ENCODE results near the gene DPYSL3.

- TF ChIP-seq, protein P1, sequence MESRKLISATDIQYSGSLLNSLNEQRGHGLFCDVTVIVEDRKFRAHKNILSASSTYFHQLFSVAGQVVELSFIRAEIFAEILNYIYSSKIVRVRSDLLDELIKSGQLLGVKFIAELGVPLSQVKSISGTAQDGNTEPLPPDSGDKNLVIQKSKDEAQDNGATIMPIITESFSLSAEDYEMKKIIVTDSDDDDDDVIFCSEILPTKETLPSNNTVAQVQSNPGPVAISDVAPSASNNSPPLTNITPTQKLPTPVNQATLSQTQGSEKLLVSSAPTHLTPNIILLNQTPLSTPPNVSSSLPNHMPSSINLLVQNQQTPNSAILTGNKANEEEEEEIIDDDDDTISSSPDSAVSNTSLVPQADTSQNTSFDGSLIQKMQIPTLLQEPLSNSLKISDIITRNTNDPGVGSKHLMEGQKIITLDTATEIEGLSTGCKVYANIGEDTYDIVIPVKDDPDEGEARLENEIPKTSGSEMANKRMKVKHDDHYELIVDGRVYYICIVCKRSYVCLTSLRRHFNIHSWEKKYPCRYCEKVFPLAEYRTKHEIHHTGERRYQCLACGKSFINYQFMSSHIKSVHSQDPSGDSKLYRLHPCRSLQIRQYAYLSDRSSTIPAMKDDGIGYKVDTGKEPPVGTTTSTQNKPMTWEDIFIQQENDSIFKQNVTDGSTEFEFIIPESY (IDR thresholded peaks at IDR 0.05) = no peak
- no peak for TF ChIP-seq FOXA2 (IDR thresholded peaks at IDR 0.05)
- no peak for TF ChIP-seq ATF3 (IDR thresholded peaks at IDR 0.05)
- TF ChIP-seq, protein P2, sequence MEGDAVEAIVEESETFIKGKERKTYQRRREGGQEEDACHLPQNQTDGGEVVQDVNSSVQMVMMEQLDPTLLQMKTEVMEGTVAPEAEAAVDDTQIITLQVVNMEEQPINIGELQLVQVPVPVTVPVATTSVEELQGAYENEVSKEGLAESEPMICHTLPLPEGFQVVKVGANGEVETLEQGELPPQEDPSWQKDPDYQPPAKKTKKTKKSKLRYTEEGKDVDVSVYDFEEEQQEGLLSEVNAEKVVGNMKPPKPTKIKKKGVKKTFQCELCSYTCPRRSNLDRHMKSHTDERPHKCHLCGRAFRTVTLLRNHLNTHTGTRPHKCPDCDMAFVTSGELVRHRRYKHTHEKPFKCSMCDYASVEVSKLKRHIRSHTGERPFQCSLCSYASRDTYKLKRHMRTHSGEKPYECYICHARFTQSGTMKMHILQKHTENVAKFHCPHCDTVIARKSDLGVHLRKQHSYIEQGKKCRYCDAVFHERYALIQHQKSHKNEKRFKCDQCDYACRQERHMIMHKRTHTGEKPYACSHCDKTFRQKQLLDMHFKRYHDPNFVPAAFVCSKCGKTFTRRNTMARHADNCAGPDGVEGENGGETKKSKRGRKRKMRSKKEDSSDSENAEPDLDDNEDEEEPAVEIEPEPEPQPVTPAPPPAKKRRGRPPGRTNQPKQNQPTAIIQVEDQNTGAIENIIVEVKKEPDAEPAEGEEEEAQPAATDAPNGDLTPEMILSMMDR (IDR thresholded peaks at IDR 0.05; ENCODE audit: low read depth, low read length, missing input control) = peak; percentile 47
- no peak for TF ChIP-seq YY1 (IDR thresholded peaks at IDR 0.05)
- TF ChIP-seq SP1 (IDR thresholded peaks at IDR 0.05) = no peak
- TF ChIP-seq RAD21 (IDR thresholded peaks at IDR 0.05) = peak; percentile 64 to 84
- TF ChIP-seq GABPA (IDR thresholded peaks at IDR 0.05 in 1 of 2, conservative IDR thresholded peaks at IDR 0.05 in 1 of 2) = no peak
- no peak for TF ChIP-seq TAF1 (conservative IDR thresholded peaks at IDR 0.05)
- TF ChIP-seq JUND (IDR thresholded peaks at IDR 0.05) = no peak
- no peak for TF ChIP-seq MAX (IDR thresholded peaks at IDR 0.05)
- TF ChIP-seq NR2F2 (IDR thresholded peaks at IDR 0.05) = no peak
Measured at GRCh38 chr5:147464211-147464610, 45.7 kb downstream of the DPYSL3 start.

All from liver (tissue), 3 donors.